ENCODE results near the gene COL2A1. TPM values are rescaled to one million over a fixed set of nuclear protein-coding genes. Genes with fewer than 3 reads are reported as not detected.

Gene COL2A1
- total RNA-seq, 4 donors from 2014 or later = 0.15 to 1.9 TPM; not detected in 2

GRCh38 chr12:48002773-48003218, 1.5 kb downstream of the COL2A1 start:
- no peak for TF ChIP-seq POLR2A (IDR thresholded peaks at IDR 0.05)
- no peak for TF ChIP-seq CTCF (IDR thresholded peaks at IDR 0.05)
- H3K27me3 ChIP-seq = peaks cover 11 to 15% of the 10 kb centered on the region in 2 donors
- no peaks in the 10 kb centered on the region for H3K36me3 ChIP-seq
- intact Hi-C loops (cut with DNase I; ENCODE audit: low total_unique reads) = no loop called here
- H3K4me3 ChIP-seq = peak overlapping the region in 1 of 2 donors; percentile 38
- no peaks in the 10 kb centered on the region for H3K9me3 ChIP-seq
- H3K4me1 ChIP-seq = peaks cover 4 to 20% of the 10 kb centered on the region in 2 donors
- DNase-seq = peak in 1 of 2 donors; percentile 59
- no peak overlapping the region for H3K27ac ChIP-seq

GRCh38 chr12:48002414-48002730, 1.9 kb downstream of the COL2A1 start:
- Histone ChIP-seq H3K36me3 (no peaks in the 10 kb centered on the region), H3K4me3 (peak overlapping the region; percentile 37 to 38), H3K27me3 (peaks cover 11 to 15% of the 10 kb centered on the region in 2 donors), H3K4me1 (peaks cover 4 to 20% of the 10 kb centered on the region in 2 donors), H3K9me3 (no peaks in the 10 kb centered on the region), H3K27ac (no peak overlapping the region)
- no peak for TF ChIP-seq CTCF (IDR thresholded peaks at IDR 0.05)
- intact Hi-C loops (cut with DNase I; ENCODE audit: low total_unique reads) = no loop called here
- no peak for DNase-seq

- H3K4me3 ChIP-seq = peak overlapping the region; percentile 37 to 38
- H3K9me3 ChIP-seq = no peaks in the 10 kb centered on the region
Observed at GRCh38 chr12:48001505-48002413, 2.5 kb downstream of the COL2A1 start.

GRCh38 chr12:48000878-48001504, 3.3 kb downstream of the COL2A1 start:
- H3K4me3 ChIP-seq = peak overlapping the region; percentile 37 to 38
- DNase-seq = no peak
- intact Hi-C loops (cut with DNase I; ENCODE audit: low total_unique reads) = no loop called here
- no peak for TF ChIP-seq POLR2A (IDR thresholded peaks at IDR 0.05)
- H3K4me1 ChIP-seq = peaks cover 4 to 20% of the 10 kb centered on the region in 2 donors
- no peaks in the 10 kb centered on the region for H3K9me3 ChIP-seq
- H3K36me3 ChIP-seq = no peaks in the 10 kb centered on the region
- H3K27ac ChIP-seq = peak overlapping the region in 1 of 2 donors; percentile 41
- peaks cover 11 to 15% of the 10 kb centered on the region in 2 donors for H3K27me3 ChIP-seq

More at GRCh38 chr12:48001505-48002413, 2.5 kb downstream of the COL2A1 start:
- intact Hi-C loops (cut with DNase I; ENCODE audit: low total_unique reads) = no loop called here
- Histone ChIP-seq H3K27ac (peak overlapping the region in 1 of 2 donors; percentile 41), H3K27me3 (peaks cover 11 to 15% of the 10 kb centered on the region in 2 donors), H3K36me3 (no peaks in the 10 kb centered on the region), H3K4me1 (peaks cover 4 to 20% of the 10 kb centered on the region in 2 donors)
- TF ChIP-seq CTCF (IDR thresholded peaks at IDR 0.05) = no peak
- no peak for TF ChIP-seq POLR2A (IDR thresholded peaks at IDR 0.05)
- no peak for DNase-seq

GRCh38 chr12:47999816-48000215, 4.5 kb downstream of the COL2A1 start:
- H3K9me3 ChIP-seq = no peaks in the 10 kb centered on the region
- H3K27me3 ChIP-seq = peaks cover 6 to 9% of the 10 kb centered on the region in 2 donors
- no peak overlapping the region for H3K27ac ChIP-seq
- TF ChIP-seq POLR2A (IDR thresholded peaks at IDR 0.05) (no peak), CTCF (IDR thresholded peaks at IDR 0.05) (no peak)
- intact Hi-C loops (cut with DNase I; ENCODE audit: low total_unique reads) = no loop called here
- peaks cover 4 to 19% of the 10 kb centered on the region in 2 donors for H3K4me1 ChIP-seq
- H3K4me3 ChIP-seq = no peak overlapping the region
- no peaks in the 10 kb centered on the region for H3K36me3 ChIP-seq
- no peak for DNase-seq

All from uterus (tissue), 4 donors.